Naive thymus-derived CD8-positive, alpha-beta T cell (primary cell): ENCODE measurements around the gene TFB1M. TPM values are rescaled to one million over a fixed set of nuclear protein-coding genes. Genes with fewer than 3 reads are reported as not detected.

Source experiments
- ATAC-seq, 2 donors: fragments of 150-1000 bp; cut with Tn5 transposase in 1 of 2; sonication (Bioruptor Pico), chemical (Tn5 transposase) in 1 of 2; 1 replicate in 1 of 2; 2 replicates in 1 of 2; pipeline ENCODE4 v1.10.0; 2021; ENCODE audit warnings: mild to moderate bottlenecking in 2 of 2, moderate library complexity in 2 of 2
- POLR2A ChIA-PET: fragments of 350-600 bp; sonication (Branson Sonifier 250); formaldehyde crosslinking; loops from one replicate; lab custom pipeline; 2021; ENCODE audit warnings: antibody characterized with exemption; lab: Charles Lee
- DNase-seq, 10 donors: peaks; one replicate each; pipeline versions ENCODE4 v3.0.0 to v3.0.0-alpha.2; 2020 to 2022
- H3K27ac Mint-ChIP-seq, 10 donors: one replicate each; pipeline ENCODE4 v1.8.0; 2020 to 2022; ENCODE audit warnings: mild to moderate bottlenecking in 10 of 10, mixed read lengths in 10 of 10, moderate library complexity in 4 of 10, inconsistent platforms in 1 of 10
- H3K27me3 Mint-ChIP-seq, 5 donors: one replicate each; pipeline ENCODE4 v1.8.0; 2021 to 2022; ENCODE audit warnings: mixed read lengths in 5 of 5
- H3K36me3 Mint-ChIP-seq, 3 donors: one replicate each; pipeline ENCODE4 v1.8.0; 2020 to 2022; ENCODE audit warnings: mixed read lengths in 3 of 3, mild to moderate bottlenecking in 2 of 3, inconsistent platforms in 1 of 3
- H3K4me1 Mint-ChIP-seq, 4 donors: one replicate each; pipeline ENCODE4 v1.8.0; 2021 to 2022; ENCODE audit warnings: mixed read lengths in 4 of 4
- H3K4me3 Mint-ChIP-seq, 10 donors: one replicate each; pipeline ENCODE4 v1.8.0; 2020 to 2022; ENCODE audit warnings: mild to moderate bottlenecking in 10 of 10, mixed read lengths in 10 of 10, moderate library complexity in 6 of 10, inconsistent platforms in 1 of 10
- H3K9me3 Mint-ChIP-seq, 9 donors: one replicate each; pipeline ENCODE4 v1.8.0; 2020 to 2022; ENCODE audit warnings: mixed read lengths in 9 of 9, mild to moderate bottlenecking in 3 of 9, inconsistent platforms in 1 of 9, moderate library complexity in 1 of 9
- polyA plus RNA-seq, 3 donors: library from polyadenylated mRNA; unstranded; fragments of 300-500 nt; fragmentation: Illumina TruSeq; gene quantifications; one replicate each; pipeline ENCODE4 v1.2.3, GENCODE V29; 2021
- total RNA-seq, 8 experiments: library from RNA in 2 of 8; stranded (reverse) in 2 of 8; gene quantifications; one replicate each; pipeline ENCODE4 v1.2.3 and lab custom pipeline; 2021 to 2026

TFB1M gene
- total and polyA plus RNA-seq, 5 experiments from 2014 or later: 12.8 to 34.7 (median 17.8) TPM

DNA sequence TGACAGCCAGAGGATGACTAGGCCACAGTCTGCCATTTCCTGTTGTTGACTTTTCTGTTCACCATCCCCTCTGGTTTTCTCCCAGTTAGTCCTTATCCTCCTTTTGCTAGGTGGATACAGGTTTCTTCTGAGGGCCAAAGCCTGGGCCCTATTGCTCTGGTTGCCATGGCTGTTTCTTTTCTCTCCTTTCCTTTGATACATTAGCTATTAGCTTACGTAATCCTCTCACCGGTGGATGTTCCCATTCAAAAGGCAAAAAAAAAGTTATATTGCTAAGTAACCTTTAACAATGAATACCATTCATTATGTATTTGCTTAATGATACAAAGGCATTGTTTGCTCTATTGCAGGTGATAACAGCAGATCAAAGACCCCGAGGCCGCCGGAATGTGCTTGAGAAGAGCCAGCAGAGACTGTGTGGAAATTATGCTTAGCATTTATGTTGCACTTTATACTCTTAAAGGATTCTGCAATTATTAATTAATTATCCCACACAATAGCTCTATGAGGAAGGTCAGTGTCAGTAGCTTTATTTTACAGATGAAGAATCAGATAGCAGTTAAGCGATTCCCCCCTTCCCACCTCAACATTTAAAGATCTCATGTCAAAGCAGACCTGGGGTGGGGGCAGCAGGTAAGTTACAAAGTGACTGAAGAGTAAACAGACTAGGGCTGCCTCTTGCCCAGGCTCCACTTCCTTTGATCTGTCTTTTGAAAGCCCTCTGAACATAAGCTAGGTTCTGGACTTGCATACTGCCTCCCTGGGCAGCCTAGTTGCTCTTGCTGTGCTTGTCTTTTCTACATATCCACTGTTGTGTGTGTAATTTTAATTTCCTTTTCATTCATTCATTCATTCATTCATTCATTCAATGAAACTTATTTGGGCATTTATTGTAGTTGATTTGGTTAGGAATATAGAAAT is 14.5 kb upstream of the TFB1M start:
- DNase-seq (no peak), ATAC-seq (no peak)
- Mint-ChIP-seq H3K4me3 (no peak overlapping the region), H3K27me3 (peaks cover 0 to 2% (median 0%) of the 10 kb centered on the region in 5 donors), H3K27ac (peak overlapping the region in 4 of 10 donors; percentile 33 to 62 (median 36)), H3K36me3 (no peaks in the 10 kb centered on the region), H3K4me1 (peaks cover 13 to 28% (median 19%) of the 10 kb centered on the region in 4 donors), H3K9me3 (no peaks in the 10 kb centered on the region)
- POLR2A ChIA-PET: interaction anchor here (1.0 to 1.8 kb wide), 2 partner anchors 14 to 19 kb away, joined by 3 to 5 read pairs; partner anchors contain the start of gene TFB1M

DNA sequence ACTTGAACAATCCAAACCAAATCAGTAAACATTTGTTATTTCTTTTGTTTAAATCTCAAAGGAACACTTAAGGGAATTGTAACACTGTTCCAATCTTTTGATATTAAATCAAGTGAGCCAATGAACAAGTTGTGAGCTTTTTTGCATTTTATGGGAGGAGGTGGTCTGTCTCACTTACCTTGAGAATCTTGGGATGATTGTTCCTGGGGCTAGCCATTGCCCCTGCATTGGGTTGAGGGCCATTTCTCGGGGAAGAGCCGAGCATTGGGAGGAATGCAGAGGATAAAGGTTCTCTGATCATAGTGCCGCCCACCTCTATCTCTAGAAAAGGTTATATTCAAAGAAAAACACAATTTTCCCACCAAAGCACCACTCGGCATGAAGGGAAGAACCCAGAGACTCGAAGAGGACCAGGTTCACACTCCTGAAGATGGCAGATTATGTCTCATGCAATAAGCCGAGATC is 13.8 kb upstream of the TFB1M start:
- Mint-ChIP-seq H3K27ac (peak overlapping the region in 3 of 10 donors; percentile 33 to 42 (median 33)), H3K4me1 (peaks cover 8 to 21% (median 12%) of the 10 kb centered on the region in 4 donors), H3K4me3 (no peak overlapping the region), H3K9me3 (no peaks in the 10 kb centered on the region), H3K27me3 (peaks cover 0 to 2% (median 0%) of the 10 kb centered on the region in 5 donors), H3K36me3 (no peaks in the 10 kb centered on the region)
- no peak for DNase-seq
- POLR2A ChIA-PET: interaction anchor here (1.8 kb wide), 1 partner anchor 14 kb away, joined by 5 read pairs; the partner anchor contains the start of gene TFB1M
- no peak for ATAC-seq

- Mint-ChIP-seq H3K4me1 (peaks cover 6 to 19% (median 10%) of the 10 kb centered on the region in 4 donors), H3K27me3 (peaks cover 0 to 2% (median 0%) of the 10 kb centered on the region in 5 donors), H3K4me3 (peak overlapping the region in 3 of 10 donors; percentile 6 to 7 (median 6)), H3K9me3 (no peaks in the 10 kb centered on the region), H3K36me3 (no peaks in the 10 kb centered on the region), H3K27ac (peak overlapping the region in 5 of 10 donors; percentile 7 to 54 (median 35))
- POLR2A ChIA-PET: interaction anchor here (1.8 kb wide), 1 partner anchor 13 kb away, joined by 5 read pairs; the partner anchor contains the start of gene TFB1M
- ATAC-seq (peak; percentile 59 to 61), DNase-seq (peak; percentile 30 to 75 (median 62))
Measured at GRCh38 chr6:155327326-155328073, 13.2 kb upstream of the TFB1M start.

- Mint-ChIP-seq H3K27ac (peak overlapping the region in 1 of 10 donors; percentile 10), H3K36me3 (no peaks in the 10 kb centered on the region), H3K27me3 (peaks cover 0 to 4% (median 0%) of the 10 kb centered on the region in 5 donors), H3K4me1 (peaks cover 6 to 19% (median 10%) of the 10 kb centered on the region in 4 donors), H3K9me3 (no peaks in the 10 kb centered on the region), H3K4me3 (no peak overlapping the region)
- DNase-seq (no peak), ATAC-seq (no peak)
- POLR2A ChIA-PET: no interaction called here
Measured at GRCh38 chr6:155325700-155326516, 11.6 kb upstream of the TFB1M start.

DNA sequence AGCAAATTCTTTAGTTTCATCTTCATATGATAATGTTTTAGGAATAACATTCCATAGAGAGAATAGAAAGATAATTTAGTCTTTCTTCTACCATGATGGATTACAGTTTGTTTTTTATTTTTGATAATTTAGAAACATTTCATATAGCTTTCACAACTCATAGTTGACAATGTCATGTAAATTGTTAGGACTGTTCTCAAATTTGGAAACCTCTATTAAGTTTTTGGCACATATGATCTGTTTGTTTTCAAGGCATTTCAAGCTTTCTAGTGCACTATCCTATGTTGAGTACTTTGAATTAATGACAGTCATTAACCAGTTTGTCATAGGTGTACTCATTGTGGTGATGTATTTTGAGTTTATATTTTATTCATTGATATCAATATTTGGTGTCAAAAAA is 10.7 kb upstream of the TFB1M start:
- POLR2A ChIA-PET: no interaction called here
- ATAC-seq (no peak), DNase-seq (no peak)
- Mint-ChIP-seq H3K9me3 (no peaks in the 10 kb centered on the region), H3K27me3 (peaks cover 0 to 4% (median 0%) of the 10 kb centered on the region in 5 donors), H3K4me1 (peaks cover 3 to 19% (median 10%) of the 10 kb centered on the region in 4 donors), H3K36me3 (no peaks in the 10 kb centered on the region), H3K27ac (no peak overlapping the region), H3K4me3 (no peak overlapping the region)

DNA sequence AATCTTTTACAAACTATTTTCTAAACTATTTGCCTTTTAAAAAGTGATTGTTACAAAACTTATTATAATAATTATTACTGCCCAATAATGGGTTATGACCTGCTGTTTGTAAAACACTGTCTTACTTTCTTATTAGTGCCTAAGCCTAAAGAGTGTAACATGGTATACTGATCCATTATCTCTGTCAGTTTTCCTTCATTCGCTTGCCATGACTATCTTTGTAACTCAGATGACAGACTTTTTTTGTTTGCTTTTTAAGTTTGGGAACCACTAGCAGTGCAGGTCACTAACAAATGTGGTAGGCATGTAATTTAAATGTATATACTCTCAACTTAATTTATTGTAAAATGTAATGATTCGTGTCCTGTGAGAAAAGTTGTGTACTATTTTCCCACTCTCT is 9.9 kb upstream of the TFB1M start:
- peaks cover 0 to 1% (median 0%) of the 10 kb centered on the region in 9 donors for H3K9me3 Mint-ChIP-seq
- POLR2A ChIA-PET: no interaction called here
- H3K4me3 Mint-ChIP-seq: no peak overlapping the region
- H3K27me3 Mint-ChIP-seq: peaks cover 0 to 5% (median 2%) of the 10 kb centered on the region in 5 donors
- peaks cover 3 to 20% (median 11%) of the 10 kb centered on the region in 4 donors for H3K4me1 Mint-ChIP-seq
- DNase-seq (no peak), ATAC-seq (no peak)
- no peak overlapping the region for H3K27ac Mint-ChIP-seq
- no peaks in the 10 kb centered on the region for H3K36me3 Mint-ChIP-seq

- POLR2A ChIA-PET: no interaction called here
- H3K9me3 Mint-ChIP-seq: peaks cover 0 to 1% (median 0%) of the 10 kb centered on the region in 9 donors
- peaks cover 0 to 5% (median 2%) of the 10 kb centered on the region in 5 donors for H3K27me3 Mint-ChIP-seq
- peaks cover 1 to 13% (median 6%) of the 10 kb centered on the region in 4 donors for H3K4me1 Mint-ChIP-seq
- ATAC-seq: no peak
- no peaks in the 10 kb centered on the region for H3K36me3 Mint-ChIP-seq
- no peak for DNase-seq
- no peak overlapping the region for H3K4me3 Mint-ChIP-seq
- H3K27ac Mint-ChIP-seq: peak overlapping the region in 2 of 10 donors; percentile 11 to 53
Measured at GRCh38 chr6:155319902-155320301, 5.6 kb upstream of the TFB1M start.

DNA sequence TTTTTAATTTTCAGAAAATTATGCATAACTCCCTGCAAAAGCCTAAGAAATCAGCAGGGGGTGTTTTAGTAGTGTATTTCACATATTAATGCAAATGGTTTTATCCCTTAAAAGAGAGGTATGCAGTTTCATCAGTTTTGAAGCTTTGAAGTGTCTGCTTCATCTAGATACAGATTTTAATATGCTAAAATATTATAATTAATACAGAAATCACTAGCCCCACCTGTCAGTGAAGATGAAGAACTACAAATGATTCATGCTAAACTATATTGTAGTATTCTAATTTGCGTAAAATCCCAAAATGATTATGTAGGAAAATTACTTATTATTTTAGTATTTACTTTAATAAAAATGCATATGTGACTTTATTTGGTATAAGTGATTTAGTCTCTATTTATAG is 2.9 kb upstream of the TFB1M start:
- H3K36me3 Mint-ChIP-seq: peaks cover 0 to 1% (median 0%) of the 10 kb centered on the region in 3 donors
- H3K9me3 Mint-ChIP-seq: peaks cover 0 to 1% (median 0%) of the 10 kb centered on the region in 9 donors
- POLR2A ChIA-PET: no interaction called here
- H3K27me3 Mint-ChIP-seq: peaks cover 0 to 5% (median 2%) of the 10 kb centered on the region in 5 donors
- no peak overlapping the region for H3K4me3 Mint-ChIP-seq
- DNase-seq: peak in 1 of 10 donors; percentile 5
- no peak for ATAC-seq
- H3K27ac Mint-ChIP-seq: no peak overlapping the region
- H3K4me1 Mint-ChIP-seq: peaks cover 6 to 32% (median 24%) of the 10 kb centered on the region in 4 donors

GRCh38 chr6:155316419-155316818 is 2.1 kb upstream of the TFB1M start:
- Mint-ChIP-seq H3K27me3 (peaks cover 0 to 4% (median 2%) of the 10 kb centered on the region in 5 donors), H3K4me3 (peak overlapping the region in 2 of 10 donors; percentile 22 to 41), H3K4me1 (peaks cover 6 to 39% (median 29%) of the 10 kb centered on the region in 4 donors), H3K27ac (peak overlapping the region in 1 of 10 donors; percentile 67), H3K36me3 (peaks cover 0 to 6% (median 0%) of the 10 kb centered on the region in 3 donors), H3K9me3 (peaks cover 0 to 1% (median 0%) of the 10 kb centered on the region in 9 donors)
- no peak for DNase-seq
- POLR2A ChIA-PET: interaction anchor here (0.9 to 1.6 kb wide), 2 partner anchors 102 to 565 kb away, joined by 4 to 6 read pairs; no protein-coding TSS in a partner anchor
- no peak for ATAC-seq

GRCh38 chr6:155315516-155315871 is 1.2 kb upstream of the TFB1M start:
- peaks cover 0 to 1% (median 0%) of the 10 kb centered on the region in 9 donors for H3K9me3 Mint-ChIP-seq
- peak overlapping the region; percentile 88 to 98 (median 96) for H3K4me3 Mint-ChIP-seq
- ATAC-seq: no peak
- H3K27me3 Mint-ChIP-seq: peaks cover 0 to 4% (median 2%) of the 10 kb centered on the region in 5 donors
- POLR2A ChIA-PET: interaction anchor here (0.8 to 1.8 kb wide), 6 partner anchors 12 to 1706 kb away, joined by 3 to 6 read pairs (median 4); no protein-coding TSS in a partner anchor
- peaks cover 0 to 13% (median under 1%) of the 10 kb centered on the region in 3 donors for H3K36me3 Mint-ChIP-seq
- H3K27ac Mint-ChIP-seq: peak overlapping the region in 8 of 10 donors; percentile 86 to 97 (median 96)
- H3K4me1 Mint-ChIP-seq: peaks cover 6 to 46% (median 33%) of the 10 kb centered on the region in 4 donors
- no peak for DNase-seq
